ENCODE data around the gene KRT73.

The KRT73 gene

GRCh38 chr12:52617403-52617785 is 965 bp downstream of the KRT73 start:
- ATAC-seq (no peak), DNase-seq (no peak)

- ATAC-seq: no peak
Measured at GRCh38 chr12:52616680-52617402, 1.5 kb downstream of the KRT73 start.

GRCh38 chr12:52615912-52616311 is 2.4 kb downstream of the KRT73 start:
- DNase-seq: no peak
- ATAC-seq: no peak

More at GRCh38 chr12:52616680-52617402, 1.5 kb downstream of the KRT73 start:
- DNase-seq: no peak

- ATAC-seq (peak; percentile 83), DNase-seq (peak; percentile 32)
Measured at GRCh38 chr12:52615208-52615868, 3.0 kb downstream of the KRT73 start.

- DNase-seq (no peak), ATAC-seq (no peak)
Measured at GRCh38 chr12:52614381-52615207, 3.8 kb downstream of the KRT73 start.

- DNase-seq (no peak), ATAC-seq (peak; percentile 11)
Measured at GRCh38 chr12:52613384-52614030, 4.9 kb downstream of the KRT73 start.

- DNase-seq: no peak
- ATAC-seq: no peak
Measured at GRCh38 chr12:52612431-52613383, 5.7 kb downstream of the KRT73 start.

- DNase-seq (no peak), ATAC-seq (no peak)
Measured at GRCh38 chr12:52611080-52611468, 7.3 kb downstream of the KRT73 start.

GRCh38 chr12:52608826-52609630 is 9.3 kb downstream of the KRT73 start:
- ATAC-seq (no peak), DNase-seq (no peak)

GRCh38 chr12:52608161-52608560 is 10.2 kb downstream of the KRT73 start:
- no peak for DNase-seq
- no peak for ATAC-seq

- DNase-seq (no peak), ATAC-seq (no peak)
Measured at GRCh38 chr12:52607314-52607713, 11.0 kb downstream of the KRT73 start.

GRCh38 chr12:52606581-52607218 is 11.7 kb downstream of the KRT73 start:
- DNase-seq (no peak), ATAC-seq (no peak)

- no peak for DNase-seq
- no peak for ATAC-seq
Measured at GRCh38 chr12:52606096-52606495, 12.3 kb downstream of the KRT73 start.

GRCh38 chr12:52605542-52605941 is 12.8 kb downstream of the KRT73 start:
- DNase-seq: no peak

GRCh38 chr12:52604859-52605258 is 13.5 kb downstream of the KRT73 start:
- DNase-seq: no peak
- no peak for ATAC-seq

More at GRCh38 chr12:52605542-52605941, 12.8 kb downstream of the KRT73 start:
- ATAC-seq: no peak

GRCh38 chr12:52603314-52603713 is 15.0 kb downstream of the KRT73 start:
- ATAC-seq (peak; percentile 77), DNase-seq (peak; percentile 27)

- no peak for ATAC-seq
- no peak for DNase-seq
Measured at GRCh38 chr12:52602552-52602951, 15.8 kb downstream of the KRT73 start.

- ATAC-seq (no peak), DNase-seq (no peak)
Measured at GRCh38 chr12:52601671-52602070, 16.7 kb downstream of the KRT73 start.

- DNase-seq (no peak), ATAC-seq (no peak)
Measured at GRCh38 chr12:52600941-52601481, 17.3 kb downstream of the KRT73 start, which contains the start of gene KRT72. TSS of gene KRT72 (minus strand) at chr12:52601463. CDS start at chr12:52601452, 11 bp downstream.
